Skin epidermis (tissue), 12 donors: Measurements from ENCODE around the gene TRAF3IP3.
A peak's percentile ranks its signal among the peaks of the same experiment; 100 is the strongest.

Experiments
- H3K27ac ChIP-seq, 21 experiments: fragments of 200-600 bp; sonication (generic) in 11 of 21; one replicate each; pipeline ENCODE4 v1.5.0; 2020; ENCODE audit warnings: mild to moderate bottlenecking in 3 of 21, inconsistent platforms in 2 of 21, moderate library complexity in 2 of 21
- H3K4me3 ChIP-seq, 7 experiments: fragments of 200-600 bp; sonication (generic) in 2 of 7; one replicate each; pipeline ENCODE4 v1.5.0; 2020; ENCODE audit warnings: inconsistent platforms in 2 of 7, mild to moderate bottlenecking in 2 of 7, moderate library complexity in 1 of 7

TRAF3IP3 gene, protein sequence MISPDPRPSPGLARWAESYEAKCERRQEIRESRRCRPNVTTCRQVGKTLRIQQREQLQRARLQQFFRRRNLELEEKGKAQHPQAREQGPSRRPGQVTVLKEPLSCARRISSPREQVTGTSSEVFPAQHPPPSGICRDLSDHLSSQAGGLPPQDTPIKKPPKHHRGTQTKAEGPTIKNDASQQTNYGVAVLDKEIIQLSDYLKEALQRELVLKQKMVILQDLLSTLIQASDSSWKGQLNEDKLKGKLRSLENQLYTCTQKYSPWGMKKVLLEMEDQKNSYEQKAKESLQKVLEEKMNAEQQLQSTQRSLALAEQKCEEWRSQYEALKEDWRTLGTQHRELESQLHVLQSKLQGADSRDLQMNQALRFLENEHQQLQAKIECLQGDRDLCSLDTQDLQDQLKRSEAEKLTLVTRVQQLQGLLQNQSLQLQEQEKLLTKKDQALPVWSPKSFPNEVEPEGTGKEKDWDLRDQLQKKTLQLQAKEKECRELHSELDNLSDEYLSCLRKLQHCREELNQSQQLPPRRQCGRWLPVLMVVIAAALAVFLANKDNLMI

DNA sequence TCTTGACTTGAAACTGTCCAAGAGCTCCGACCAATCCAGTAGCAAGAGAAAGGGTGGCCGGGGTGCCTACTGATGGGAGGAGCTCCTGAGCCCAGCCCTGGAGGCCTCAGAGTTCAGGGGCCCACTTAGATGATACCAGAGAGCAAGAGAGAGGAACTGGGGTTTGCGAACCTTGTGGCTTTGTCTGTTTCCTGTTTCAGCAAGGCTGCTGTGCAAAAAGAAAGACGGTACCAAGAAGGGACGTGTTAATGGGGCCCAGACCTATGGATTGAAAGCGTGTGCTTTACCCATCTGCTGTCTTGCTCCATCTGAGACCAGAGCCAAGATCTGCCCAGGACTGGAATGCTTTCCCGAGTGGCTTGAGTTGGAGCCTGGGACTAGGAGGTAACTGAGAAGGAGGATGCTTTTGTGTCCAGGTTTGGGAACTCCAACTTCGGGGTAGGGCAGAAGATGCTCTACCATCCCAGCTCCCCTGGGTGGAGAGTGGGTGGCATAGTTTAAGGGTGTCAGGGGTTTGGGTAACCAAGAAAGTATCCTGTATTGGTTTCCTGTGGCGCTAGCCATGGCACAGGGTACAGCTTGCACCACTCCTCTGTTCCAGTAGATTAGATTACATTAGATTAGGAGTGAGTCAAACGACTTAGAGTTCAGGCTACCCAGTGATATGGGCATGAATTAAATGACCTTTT, at the start of gene TRAF3IP3:
Gene TRAF3IP3 (plus strand): TSS at position 128 of the 689 bp plus-strand sequence. CDS start 3,987 bp downstream, outside the sequence.
- Histone ChIP-seq H3K27ac (peak within 1 kb of the TSS in 20 of 21 experiments; percentile 21 to 96 (median 74)), H3K4me3 (peak within 1 kb of the TSS; percentile 10 to 36 (median 25))

DNA sequence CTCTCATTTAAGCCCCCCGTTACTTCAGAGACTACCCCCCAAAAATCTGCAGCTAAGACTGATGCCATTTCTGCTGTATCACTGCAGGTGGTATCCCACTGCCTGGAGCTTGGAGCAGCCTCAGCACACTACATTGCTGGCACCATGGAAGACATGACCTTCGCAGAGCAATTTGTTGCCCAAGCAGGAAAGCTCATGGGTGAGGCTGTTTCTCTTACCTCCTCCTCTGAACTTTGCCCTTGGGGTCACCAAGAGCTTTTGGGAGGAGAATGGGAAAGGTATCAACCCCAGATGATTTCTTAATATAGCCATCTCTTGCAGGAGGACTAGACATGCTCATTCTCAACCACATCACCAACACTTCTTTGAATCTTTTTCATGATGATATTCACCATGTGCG, 49.2 kb upstream of the TRAF3IP3 start:
- Histone ChIP-seq H3K4me3 (no peak overlapping the region), H3K27ac (no peak overlapping the region)

DNA sequence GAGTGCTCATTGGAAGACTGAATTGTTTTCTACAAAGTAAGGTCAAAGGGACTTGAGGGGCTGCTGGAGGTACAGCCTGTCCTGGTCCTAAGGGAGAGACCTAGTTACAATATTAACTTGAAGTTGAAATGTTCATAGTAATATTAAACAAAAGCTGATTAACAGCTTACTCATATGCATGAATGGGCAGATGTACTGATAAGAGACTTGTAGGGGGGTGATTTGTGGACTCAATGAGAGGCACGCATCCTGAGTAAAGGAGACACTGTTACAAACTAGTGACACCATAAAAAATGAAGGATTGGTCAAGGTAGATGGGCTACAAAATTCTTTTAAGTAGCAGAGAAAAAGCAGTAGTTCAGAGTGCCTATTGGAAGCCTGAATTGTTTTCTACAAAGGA, 48.5 kb upstream of the TRAF3IP3 start:
- Histone ChIP-seq H3K4me3 (no peak overlapping the region), H3K27ac (peak overlapping the region in 1 of 21 experiments; percentile 45)

DNA sequence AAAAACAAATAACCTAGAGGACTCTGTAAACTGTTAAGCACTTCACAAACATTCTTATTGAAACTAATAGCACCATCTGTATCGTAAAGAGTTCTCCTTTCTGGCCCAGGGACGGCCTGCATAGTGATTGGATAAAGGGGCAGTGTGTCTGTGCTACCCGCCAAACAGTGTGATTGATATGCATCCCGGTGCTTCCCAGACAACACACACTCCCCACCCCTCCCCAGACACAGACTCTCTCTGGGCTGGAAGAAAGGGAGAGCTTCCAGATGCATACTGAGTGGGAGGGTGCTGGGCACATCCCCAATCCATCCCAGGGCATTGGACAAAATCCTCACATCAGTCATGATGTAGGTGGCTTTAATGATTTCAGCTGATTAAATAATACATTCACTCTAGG, 47.6 kb upstream of the TRAF3IP3 start:
- H3K27ac ChIP-seq, result peak overlapping the region in 2 of 21 experiments; percentile 20 to 45

DNA sequence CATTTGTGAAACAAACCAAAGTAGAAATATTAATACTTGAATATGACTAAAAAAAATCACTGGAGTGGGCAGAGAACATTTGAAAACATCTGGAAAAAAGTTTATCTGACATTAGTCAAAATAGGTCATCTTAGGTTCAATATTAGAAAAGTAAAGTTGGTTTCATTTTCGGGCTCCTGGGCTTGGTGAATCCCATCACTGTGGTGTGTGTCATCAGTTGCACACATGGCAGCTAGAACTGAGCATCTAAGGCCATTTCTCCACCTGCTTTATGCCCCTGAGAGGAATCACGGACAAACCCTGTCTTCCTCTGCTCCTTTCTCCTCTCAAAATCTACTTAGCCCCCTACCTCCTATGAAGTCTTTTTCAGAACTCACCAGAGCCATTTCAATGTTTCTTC, 45.8 kb upstream of the TRAF3IP3 start:
- Histone ChIP-seq H3K27ac (peak overlapping the region in 1 of 21 experiments; percentile 24), H3K4me3 (no peak overlapping the region)

More for the DNA sequence above, 47.6 kb upstream of the TRAF3IP3 start:
- no peak overlapping the region for H3K4me3 ChIP-seq

DNA sequence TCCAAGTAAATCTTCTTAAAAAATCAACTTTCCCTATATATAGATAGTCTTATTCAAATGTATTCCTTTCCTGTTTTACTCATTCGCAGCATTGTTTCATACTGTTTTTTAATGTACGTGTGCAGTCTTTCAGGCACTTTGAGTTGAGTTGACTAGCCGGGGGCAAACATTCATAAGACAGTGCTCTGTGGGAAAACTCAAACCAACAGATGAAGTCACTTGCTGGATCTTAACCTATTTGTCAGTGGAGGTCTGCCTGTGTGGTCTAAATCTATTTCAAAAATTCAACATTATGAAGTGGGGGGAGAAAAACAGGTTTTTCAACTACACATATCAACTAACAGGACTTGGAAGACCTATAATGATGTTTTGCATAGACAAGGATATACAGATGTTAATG, 45.0 kb upstream of the TRAF3IP3 start:
- H3K27ac ChIP-seq, result peak overlapping the region in 1 of 21 experiments; percentile 24
- H3K4me3 ChIP-seq, result no peak overlapping the region

DNA sequence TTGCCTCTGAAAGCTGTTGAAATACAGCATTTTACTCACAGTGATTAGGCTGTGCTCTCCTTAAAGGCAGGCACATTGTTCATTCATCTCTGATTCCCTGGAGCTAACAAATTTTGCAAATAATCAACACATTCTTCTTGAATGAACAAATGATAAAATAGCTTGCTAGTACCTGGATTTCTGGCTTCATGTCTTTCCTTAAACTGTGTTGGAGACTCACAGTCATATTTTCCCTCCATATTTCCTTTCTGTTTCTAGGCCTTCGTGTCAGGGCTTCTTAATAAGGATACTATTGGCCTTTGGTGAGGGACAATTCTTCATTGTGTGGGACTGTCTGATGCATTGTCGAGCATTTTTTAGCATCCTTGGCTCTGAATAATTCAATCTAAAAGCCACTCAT, 41.5 kb upstream of the TRAF3IP3 start:
- peak overlapping the region in 3 of 21 experiments; percentile 44 to 79 (median 52) for H3K27ac ChIP-seq
- H3K4me3 ChIP-seq, result no peak overlapping the region

DNA sequence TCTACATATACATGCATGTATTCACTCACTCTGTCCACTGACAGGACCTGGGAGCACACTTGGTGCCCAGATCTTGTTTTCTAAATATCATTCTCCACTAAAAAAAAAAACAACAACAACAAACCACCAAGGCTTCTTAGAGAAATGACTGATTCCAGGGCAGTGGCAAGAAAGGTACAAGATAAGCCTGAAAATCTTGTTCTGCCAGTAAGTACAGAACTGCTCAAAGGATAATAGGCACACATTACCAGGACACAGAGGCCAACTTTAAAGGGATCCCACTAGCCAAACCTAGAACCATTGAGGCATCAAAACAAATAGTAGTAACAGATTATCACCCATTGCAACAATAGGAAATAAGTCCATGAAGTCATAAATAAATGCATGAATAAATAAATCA, 40.5 kb upstream of the TRAF3IP3 start:
- H3K4me3 ChIP-seq, result no peak overlapping the region
- H3K27ac ChIP-seq, result peak overlapping the region in 1 of 21 experiments; percentile 52

DNA sequence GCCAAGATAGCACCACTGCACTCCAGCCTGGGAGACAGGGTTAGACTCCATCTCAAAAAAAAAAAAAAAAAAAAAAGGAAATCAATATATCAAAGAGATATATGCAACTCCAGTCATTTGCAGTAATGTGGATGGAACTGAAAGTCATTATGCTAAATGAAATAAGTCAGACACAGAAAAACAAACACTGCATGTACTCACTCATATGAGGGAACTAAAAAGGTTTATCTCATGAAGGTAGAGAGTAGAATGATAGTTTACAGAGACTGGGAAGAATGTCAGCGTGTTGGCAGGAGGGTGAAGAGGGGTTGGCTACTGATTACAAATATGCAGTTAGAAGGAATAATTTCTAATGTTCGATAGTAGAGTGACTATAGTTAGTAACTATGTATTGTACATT, 38.0 kb upstream of the TRAF3IP3 start:
- no peak overlapping the region for H3K4me3 ChIP-seq
- no peak overlapping the region for H3K27ac ChIP-seq

DNA sequence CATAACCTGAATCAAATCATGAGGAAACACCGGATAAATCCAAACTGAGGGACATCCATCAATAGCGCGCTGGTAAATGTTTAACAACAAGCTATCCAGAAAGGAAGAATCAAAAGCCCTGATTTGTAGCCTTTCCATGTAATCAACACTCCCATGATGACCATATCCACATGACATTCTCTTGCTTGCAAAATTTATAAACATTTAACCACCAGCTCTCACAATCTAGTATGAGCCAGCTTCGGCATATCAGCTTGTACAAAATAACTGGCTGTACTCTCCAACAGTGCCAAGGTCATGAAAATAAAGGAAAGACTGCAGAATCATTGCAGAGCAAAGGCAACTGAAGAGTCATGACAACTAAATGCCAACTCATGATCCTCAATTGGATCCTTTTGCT, 35.5 kb upstream of the TRAF3IP3 start:
- Histone ChIP-seq H3K27ac (no peak overlapping the region), H3K4me3 (no peak overlapping the region)

DNA sequence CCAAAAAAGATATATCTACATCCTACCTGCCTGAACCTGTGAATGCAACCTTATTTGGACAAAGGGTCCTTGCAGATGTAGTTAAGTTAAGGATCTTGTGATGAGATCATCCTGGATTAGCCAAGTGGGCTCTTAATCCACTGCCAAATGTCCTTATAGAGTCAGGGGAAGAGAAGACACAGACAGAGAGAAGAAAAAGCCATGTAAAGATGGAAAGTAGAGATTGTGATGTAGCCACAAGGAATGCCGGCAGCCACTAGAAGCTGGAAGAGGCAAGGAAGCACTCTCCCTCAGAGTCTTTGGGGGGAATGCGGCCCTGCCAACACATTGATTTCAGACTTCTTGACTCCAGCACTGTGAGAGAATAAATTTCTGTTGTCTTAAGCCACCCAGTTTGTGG, 35.0 kb upstream of the TRAF3IP3 start:
- peak overlapping the region in 1 of 21 experiments; percentile 57 for H3K27ac ChIP-seq
- H3K4me3 ChIP-seq, result no peak overlapping the region

DNA sequence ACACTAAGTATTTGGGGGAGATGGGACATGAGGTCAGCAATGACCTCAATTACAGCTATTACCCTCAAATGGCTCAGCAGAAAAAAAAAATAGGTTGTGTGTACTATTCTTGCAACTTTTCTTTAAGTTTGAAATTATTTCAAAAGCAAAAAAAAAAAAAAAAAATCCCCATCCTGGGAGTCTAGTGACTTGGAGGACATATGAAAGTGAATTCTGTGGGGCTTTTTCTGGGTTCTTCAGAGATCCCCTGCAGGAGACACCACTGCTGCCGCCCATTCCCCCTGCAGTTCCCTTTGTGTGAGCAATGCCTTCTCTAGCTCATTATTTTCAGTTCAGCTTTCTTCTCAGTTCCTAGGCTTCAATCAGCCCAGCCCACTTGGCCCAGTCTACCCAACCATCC, 34.5 kb upstream of the TRAF3IP3 start:
- H3K27ac ChIP-seq, result peak overlapping the region in 2 of 21 experiments; percentile 34 to 57
- H3K4me3 ChIP-seq, result no peak overlapping the region

DNA sequence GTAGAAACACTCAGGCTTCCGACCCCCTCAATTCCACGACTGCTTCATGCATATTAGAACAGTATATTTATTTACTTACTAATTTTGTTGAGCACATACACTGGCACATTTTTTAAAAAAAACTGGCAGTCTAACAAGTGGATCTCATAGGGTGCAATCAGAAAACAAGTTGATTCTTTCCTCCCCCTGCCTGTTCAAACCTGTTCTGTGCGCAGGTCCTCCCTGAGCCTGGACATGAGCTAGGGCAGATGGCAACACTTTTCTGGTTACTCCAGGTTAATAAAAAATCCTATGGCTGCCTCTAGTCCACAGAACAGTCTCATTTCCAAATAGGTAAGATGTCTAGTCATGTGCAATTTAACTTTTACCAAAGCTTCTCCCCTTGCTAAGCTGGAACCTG, 32.6 kb upstream of the TRAF3IP3 start:
- no peak overlapping the region for H3K4me3 ChIP-seq
- peak overlapping the region in 1 of 21 experiments; percentile 10 for H3K27ac ChIP-seq

DNA sequence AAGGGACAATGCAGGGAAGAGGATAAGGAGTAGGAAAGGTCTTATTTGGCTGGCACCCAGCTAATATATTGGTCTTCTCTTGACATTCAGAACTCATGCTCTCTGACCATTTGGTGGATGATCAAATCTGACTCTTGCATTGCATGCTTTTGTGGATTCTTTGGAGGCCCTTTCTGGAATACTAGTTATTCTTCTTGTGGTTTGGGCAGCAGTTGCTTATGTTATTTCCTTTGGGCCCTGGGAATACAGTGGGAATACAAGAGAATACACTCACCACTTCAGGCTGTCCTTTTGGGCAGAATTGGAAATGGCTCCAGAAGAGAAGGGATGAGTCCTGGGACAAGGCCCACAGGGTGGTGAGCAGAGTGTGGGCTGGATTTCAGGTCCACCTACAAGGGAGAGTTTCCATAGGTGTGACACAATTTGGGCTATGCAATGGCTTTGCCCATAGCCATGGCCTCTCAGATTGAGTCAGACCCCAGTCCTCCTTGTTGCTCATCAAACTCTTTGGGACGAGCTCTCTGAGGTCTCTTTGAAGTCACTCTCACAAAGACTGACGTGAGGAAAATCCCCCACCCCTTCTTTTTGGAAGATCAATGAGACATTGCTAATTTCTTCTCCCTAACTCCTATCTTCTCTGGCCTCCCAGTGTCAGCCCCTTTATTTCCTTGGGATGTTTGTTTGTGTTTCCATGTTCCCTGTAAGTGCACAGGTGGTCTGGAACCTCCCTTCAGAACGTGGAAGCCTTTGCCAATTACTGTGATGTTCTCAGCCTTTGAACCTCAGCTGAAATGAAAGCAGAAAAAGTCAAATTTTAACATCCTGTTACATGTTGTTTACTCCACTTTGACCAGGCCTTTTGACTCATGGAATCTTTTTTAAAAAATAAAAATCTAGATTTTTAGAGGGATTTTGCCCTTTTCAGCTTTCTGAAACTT, 31.8 kb upstream of the TRAF3IP3 start:
- no peak overlapping the region for H3K4me3 ChIP-seq
- H3K27ac ChIP-seq, result peak overlapping the region in 1 of 21 experiments; percentile 29

DNA sequence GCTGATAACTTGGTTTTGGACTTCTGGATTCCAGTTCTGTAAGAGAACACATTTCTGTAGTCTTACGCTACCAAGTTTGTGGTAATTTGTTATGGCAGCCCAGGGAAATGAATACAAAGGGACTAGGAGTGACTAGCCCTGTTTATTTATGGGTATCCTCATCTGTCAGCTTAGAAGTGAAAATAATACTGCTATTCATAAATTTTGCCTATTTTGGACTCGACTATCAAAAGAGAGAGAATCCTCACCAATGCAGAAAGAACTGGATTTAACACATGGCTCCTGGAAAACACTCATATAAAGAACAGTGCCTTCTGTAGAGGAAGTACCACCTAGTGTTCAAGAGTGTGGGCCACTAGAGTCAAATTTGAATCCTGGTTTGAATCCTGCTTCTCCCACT, 28.6 kb upstream of the TRAF3IP3 start:
- no peak overlapping the region for H3K4me3 ChIP-seq
- H3K27ac ChIP-seq, result no peak overlapping the region

DNA sequence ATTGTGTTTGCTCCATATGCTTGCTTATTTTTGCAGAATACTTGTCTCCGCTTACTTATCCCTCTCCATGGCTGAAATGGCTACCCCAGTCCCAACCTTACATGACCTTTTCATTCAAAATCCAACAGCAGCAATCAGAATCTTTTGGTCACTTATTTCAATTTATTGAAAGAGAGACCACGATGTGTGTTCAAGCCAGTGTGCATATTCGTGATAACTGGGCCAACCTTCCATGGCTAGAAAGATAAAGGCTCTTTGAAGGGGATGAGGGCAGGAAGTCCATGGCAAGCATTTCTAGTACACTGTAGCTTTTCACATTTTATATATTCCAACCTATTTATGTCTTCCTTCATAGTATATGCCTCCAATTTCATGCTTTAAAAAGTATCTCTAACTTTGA, 28.1 kb upstream of the TRAF3IP3 start:
- H3K27ac ChIP-seq, result no peak overlapping the region
- H3K4me3 ChIP-seq, result no peak overlapping the region

DNA sequence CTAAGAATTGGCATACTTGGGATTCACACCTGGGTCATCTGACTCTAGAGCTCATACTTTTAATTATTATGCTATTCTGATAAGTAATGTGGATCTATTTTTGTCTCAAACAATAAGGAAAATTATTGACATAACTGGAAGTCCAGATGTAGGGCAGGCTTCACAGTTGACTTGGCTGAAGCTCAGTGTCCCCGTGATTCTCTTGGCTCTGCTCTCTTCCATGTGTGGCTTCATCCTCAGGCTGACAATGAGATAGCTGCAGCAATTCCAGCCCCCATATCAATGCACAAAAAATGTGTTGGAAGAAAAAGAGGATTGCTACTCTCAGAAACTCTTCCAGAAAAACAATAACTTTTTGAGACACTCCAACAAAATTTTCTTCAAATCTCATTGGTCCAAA, 27.4 kb upstream of the TRAF3IP3 start:
- Histone ChIP-seq H3K4me3 (no peak overlapping the region), H3K27ac (no peak overlapping the region)

DNA sequence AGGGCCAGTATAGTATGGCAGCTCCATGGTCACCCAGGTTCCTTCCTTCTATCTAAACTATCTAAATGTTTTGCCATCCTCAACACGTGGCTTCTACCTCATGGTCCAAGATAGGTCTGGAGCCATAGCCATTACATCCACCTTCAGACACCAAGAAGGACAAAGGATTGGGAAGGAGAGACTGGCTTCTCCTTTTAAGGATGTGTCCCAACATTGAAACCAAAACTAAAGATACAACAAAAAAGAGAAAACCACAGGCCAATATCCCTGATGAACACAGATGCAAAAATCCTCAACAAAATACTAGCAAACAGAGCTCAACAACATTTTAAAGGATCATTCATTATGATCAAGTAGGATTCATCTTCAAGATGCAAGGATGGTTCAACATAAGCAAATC, 26.4 kb upstream of the TRAF3IP3 start:
- Histone ChIP-seq H3K27ac (no peak overlapping the region), H3K4me3 (no peak overlapping the region)

DNA sequence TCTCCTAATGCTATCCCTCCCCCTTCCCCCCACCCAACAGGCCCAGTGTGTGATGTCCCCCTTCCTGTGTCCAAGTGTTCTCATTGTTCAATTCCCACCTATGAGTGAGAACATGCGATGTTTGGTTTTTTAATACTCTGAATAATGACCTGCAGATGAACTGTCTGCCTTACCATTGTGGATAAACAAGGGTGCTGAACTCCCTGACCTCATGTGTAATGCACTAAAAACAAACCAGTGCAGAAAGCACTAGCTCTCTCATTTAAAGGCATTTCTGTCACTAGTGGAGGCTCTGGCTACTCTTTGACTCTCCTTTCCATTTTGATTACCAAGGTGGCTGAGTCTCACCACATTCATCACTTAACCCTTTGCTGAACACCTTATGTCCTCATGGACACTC, 23.1 kb upstream of the TRAF3IP3 start:
- no peak overlapping the region for H3K27ac ChIP-seq

More for the DNA sequence above, 23.1 kb upstream of the TRAF3IP3 start:
- H3K4me3 ChIP-seq, result no peak overlapping the region
